MM.1S (cell line): ENCODE measurements around the gene RTN4RL2.

Experiments
- CTCF ChIP-seq: fragments of 300-600 bp; sonication (generic); IDR thresholded peaks from 2 replicates; pipeline ENCODE4 v1.5.1; 2016; ENCODE audit warnings: antibody characterized with exemption, low read length, mixed read lengths
- EZH2phosphoT487 ChIP-seq: fragments of 300-600 bp; sonication (generic); IDR thresholded peaks from 2 replicates; pipeline ENCODE4 v1.6.1; 2018; ENCODE audit warnings: antibody characterized with exemption, low read length

GRCh38 chr11:57487021-57487778 is 26.9 kb downstream of the RTN4RL2 start:
- no peak for TF ChIP-seq CTCF
- TF ChIP-seq EZH2phosphoT487: no peak
